Activated naive CD4-positive, alpha-beta T cell treated with anti-CD3 and anti-CD28 coated beads, Interleukin-2, amount 50 U/mL, for 24 hours (primary cell): Measurements from ENCODE around the gene MED17.
"Not testable (repeated sequence)": the region's sequence is repeated elsewhere in the genome, so short reads cannot be mapped to it uniquely, and the experiment has no call there.

Experiments
- H3K27ac Mint-ChIP-seq: one replicate; pipeline ENCODE4 v1.8.0; 2021; ENCODE audit warnings: mild to moderate bottlenecking, mixed read lengths
- H3K27me3 Mint-ChIP-seq: one replicate; pipeline ENCODE4 v1.8.0; 2021; ENCODE audit warnings: mixed read lengths
- H3K36me3 Mint-ChIP-seq: one replicate; pipeline ENCODE4 v1.8.0; 2021; ENCODE audit warnings: mixed read lengths
- H3K4me1 Mint-ChIP-seq: one replicate; pipeline ENCODE4 v1.8.0; 2021; ENCODE audit warnings: mixed read lengths
- H3K4me3 Mint-ChIP-seq: one replicate; pipeline ENCODE4 v1.8.0; 2021; ENCODE audit warnings: mild to moderate bottlenecking, mixed read lengths
- H3K9me3 Mint-ChIP-seq: one replicate; pipeline ENCODE4 v1.8.0; 2021; ENCODE audit warnings: mixed read lengths

Gene MED17, protein sequence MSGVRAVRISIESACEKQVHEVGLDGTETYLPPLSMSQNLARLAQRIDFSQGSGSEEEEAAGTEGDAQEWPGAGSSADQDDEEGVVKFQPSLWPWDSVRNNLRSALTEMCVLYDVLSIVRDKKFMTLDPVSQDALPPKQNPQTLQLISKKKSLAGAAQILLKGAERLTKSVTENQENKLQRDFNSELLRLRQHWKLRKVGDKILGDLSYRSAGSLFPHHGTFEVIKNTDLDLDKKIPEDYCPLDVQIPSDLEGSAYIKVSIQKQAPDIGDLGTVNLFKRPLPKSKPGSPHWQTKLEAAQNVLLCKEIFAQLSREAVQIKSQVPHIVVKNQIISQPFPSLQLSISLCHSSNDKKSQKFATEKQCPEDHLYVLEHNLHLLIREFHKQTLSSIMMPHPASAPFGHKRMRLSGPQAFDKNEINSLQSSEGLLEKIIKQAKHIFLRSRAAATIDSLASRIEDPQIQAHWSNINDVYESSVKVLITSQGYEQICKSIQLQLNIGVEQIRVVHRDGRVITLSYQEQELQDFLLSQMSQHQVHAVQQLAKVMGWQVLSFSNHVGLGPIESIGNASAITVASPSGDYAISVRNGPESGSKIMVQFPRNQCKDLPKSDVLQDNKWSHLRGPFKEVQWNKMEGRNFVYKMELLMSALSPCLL

DNA sequence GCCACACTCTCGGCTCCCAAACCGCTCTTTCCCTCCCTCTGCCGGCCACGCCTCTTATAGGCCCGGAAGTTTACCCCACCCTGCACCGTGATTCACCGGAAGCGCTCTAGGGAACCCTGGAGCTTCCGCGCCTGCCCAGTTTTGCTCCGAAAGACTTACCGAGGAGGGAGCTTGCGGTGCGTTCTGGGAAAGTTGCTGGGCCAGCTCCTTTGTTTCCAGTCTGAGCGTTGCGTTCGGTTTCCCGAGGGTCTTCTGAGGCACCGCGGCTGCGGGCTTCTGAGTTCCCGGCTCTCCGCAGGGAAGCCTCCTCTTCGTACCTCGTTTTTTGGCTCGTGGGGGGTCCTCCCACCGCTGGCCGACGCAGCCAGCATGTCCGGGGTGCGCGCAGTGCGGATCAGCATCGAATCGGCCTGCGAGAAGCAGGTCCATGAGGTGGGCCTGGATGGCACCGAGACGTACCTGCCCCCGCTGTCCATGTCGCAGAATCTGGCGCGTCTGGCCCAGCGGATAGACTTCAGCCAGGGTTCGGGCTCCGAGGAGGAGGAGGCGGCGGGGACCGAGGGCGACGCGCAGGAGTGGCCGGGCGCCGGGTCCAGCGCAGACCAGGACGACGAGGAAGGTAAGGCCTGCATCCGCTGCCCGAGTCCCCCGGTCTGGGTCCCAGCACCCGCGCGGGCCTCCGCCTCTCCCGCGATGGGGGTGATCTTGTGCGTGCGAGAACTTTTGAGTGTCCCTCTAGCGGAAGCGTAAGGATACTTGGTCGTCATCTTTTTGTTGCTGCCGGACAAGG, at the start of gene MED17:
MED17 (plus strand) TSS at position 138 of the 790 bp plus-strand sequence; CDS start at position 370, 232 bp downstream.
- Mint-ChIP-seq H3K4me1 (peaks cover 51% of the 10 kb centered on the region), H3K27ac (peak within 1 kb of the TSS; percentile 99), H3K36me3 (peaks cover 7% of the 10 kb centered on the region), H3K9me3 (no peaks in the 10 kb centered on the region), H3K27me3 (no peaks in the 10 kb centered on the region), H3K4me3 (peak within 1 kb of the TSS; percentile 100)

DNA sequence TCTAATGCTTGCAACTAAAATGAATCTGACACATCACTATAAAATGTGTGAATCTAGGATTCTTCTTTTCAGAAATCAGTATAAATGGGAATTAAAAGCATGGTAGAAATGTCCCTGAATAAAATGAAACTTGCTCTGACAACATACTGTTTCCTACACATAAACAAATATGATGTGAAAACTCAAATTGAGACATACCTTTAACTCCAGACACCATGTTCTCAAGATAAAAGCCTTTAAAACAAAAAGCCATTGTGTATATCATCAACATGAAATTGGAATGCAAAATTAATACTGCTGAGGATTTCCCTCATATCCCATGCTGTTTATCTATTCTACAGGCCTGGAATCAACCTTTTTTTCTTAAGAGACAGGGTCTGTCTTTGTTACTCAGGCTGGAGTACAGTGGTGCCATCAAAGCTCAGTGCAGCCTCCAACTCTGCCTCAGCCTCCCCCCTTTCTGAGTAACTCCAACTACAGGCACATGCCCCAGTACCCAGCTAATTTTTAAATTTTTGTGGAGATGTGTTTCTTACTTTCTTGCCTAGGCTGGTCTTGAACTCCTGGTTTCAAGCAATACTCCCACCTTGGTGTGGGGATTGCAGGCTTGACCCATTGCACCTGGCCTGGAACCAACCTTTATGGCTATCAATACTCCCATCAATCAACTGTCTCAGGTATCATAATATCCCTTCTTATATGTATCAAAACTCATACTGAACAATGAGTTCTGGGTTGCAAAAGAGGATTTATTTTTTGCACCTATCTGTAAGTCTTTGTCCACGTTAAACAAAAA, 49.5 kb upstream of the MED17 start:
- H3K36me3 Mint-ChIP-seq = peaks cover 51% of the 10 kb centered on the region
- peak overlapping the region; percentile 65 for H3K27ac Mint-ChIP-seq
- H3K4me3 Mint-ChIP-seq = peak overlapping the region; percentile 70
- H3K4me1 Mint-ChIP-seq = peaks cover 69% of the 10 kb centered on the region
- no peaks in the 10 kb centered on the region for H3K27me3 Mint-ChIP-seq
- no peaks in the 10 kb centered on the region for H3K9me3 Mint-ChIP-seq

DNA sequence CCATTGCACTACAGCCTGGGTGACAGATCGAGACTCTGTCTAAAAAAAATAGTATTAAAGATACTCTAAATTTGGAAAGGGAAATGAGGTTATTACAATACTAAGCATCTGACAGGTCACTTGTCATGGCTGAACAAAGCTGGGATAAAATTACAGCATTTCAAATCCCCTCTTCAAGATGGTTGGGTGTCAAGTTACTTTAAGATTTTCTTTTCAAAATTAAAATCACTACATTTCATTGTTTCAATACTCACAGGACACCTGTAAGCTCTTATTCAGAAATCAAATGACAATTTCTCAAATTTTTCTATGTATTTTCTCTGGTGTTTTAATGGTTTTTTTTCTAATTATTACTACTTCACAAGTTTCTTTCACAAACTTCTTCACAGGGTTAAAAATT, 48.5 kb upstream of the MED17 start:
- peaks cover 55% of the 10 kb centered on the region for H3K36me3 Mint-ChIP-seq
- H3K27me3 Mint-ChIP-seq = no peaks in the 10 kb centered on the region
- H3K4me1 Mint-ChIP-seq = peaks cover 71% of the 10 kb centered on the region
- H3K9me3 Mint-ChIP-seq = no peaks in the 10 kb centered on the region
- peak overlapping the region; percentile 99 for H3K4me3 Mint-ChIP-seq
- peak overlapping the region; percentile 27 for H3K27ac Mint-ChIP-seq

DNA sequence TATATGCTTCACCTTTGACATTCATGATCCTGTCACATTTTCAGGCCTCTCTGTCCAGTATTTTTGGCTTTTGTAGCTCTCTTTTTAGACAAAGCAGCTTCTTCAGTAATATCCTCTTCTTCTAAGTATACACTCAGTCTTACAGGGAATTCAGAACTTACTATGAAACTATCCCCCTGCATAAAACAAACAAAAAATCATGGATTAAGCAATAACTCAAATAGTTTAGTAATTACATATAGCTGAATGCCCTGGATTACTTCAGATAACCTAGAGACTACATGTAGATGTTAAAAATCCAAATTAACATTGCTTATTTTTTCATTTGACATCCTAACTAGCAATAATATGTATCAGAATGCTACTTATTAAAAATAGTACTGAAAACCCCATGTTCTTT, 48.0 kb upstream of the MED17 start:
- peak overlapping the region; percentile 27 for H3K27ac Mint-ChIP-seq
- H3K9me3 Mint-ChIP-seq = no peaks in the 10 kb centered on the region
- no peaks in the 10 kb centered on the region for H3K27me3 Mint-ChIP-seq
- H3K4me3 Mint-ChIP-seq = peak overlapping the region; percentile 99
- H3K36me3 Mint-ChIP-seq = peaks cover 59% of the 10 kb centered on the region
- H3K4me1 Mint-ChIP-seq = peaks cover 71% of the 10 kb centered on the region

DNA sequence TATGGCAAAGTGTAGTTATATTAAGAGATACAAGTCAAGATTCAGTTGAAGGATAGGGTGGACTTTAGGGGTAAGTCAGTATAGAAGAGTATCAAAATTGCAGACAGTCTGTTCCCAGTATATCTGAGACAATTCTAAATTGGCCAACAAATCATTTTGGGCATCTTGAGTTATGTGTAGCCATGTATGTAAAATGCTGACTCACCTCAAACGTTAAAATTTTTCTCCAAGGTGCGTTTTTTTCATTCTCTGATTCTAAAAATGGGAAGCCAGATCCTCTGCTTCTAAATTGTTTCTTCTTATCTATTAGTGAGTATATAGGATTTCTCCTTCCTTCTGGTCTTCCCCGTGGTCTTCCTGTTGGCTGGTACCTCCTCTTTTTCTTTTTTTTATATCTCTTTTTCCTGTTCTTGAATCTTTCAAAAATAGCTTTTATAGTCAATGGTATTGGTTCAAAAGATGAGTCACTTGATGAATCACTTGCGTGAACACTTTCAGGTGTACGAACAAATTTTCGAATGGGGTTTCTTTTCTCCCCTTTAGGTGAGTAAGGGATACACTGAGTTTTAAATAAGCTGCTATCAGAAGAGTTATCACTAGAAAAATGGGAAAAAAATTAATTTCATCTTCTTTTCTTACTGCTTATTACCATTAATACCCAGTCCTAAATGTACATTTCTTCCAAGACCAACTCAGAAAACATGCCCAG, 46.0 kb upstream of the MED17 start:
- no peaks in the 10 kb centered on the region for H3K9me3 Mint-ChIP-seq
- H3K4me3 Mint-ChIP-seq = peak overlapping the region; percentile 99
- H3K27ac Mint-ChIP-seq = peak overlapping the region; percentile 99
- H3K27me3 Mint-ChIP-seq = no peaks in the 10 kb centered on the region
- H3K4me1 Mint-ChIP-seq = peaks cover 63% of the 10 kb centered on the region
- H3K36me3 Mint-ChIP-seq = peaks cover 59% of the 10 kb centered on the region

DNA sequence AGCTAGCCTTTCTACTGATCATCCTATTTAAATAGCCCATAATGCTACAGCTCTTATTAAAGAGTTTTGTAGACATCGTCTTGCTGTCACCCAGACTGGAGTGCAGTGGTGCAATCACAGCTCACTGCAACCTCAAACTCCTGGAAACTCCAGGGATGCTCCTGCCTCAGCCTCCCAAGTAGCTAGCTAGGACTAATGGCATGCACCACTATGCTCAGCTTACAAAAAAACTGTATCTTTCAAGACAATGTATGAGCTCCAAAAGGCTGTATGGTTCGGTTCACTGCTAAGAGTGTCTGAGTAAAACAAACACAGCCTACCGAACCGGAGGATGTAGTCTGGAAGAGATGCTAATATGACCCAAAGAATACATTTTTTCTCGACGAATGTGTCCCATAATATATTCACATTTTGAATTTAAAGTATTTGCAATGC, 45.4 kb upstream of the MED17 start:
- peak overlapping the region; percentile 99 for H3K27ac Mint-ChIP-seq
- H3K4me3 Mint-ChIP-seq = peak overlapping the region; percentile 99
- no peaks in the 10 kb centered on the region for H3K9me3 Mint-ChIP-seq
- no peaks in the 10 kb centered on the region for H3K27me3 Mint-ChIP-seq
- H3K36me3 Mint-ChIP-seq = peaks cover 56% of the 10 kb centered on the region
- H3K4me1 Mint-ChIP-seq = peaks cover 64% of the 10 kb centered on the region

DNA sequence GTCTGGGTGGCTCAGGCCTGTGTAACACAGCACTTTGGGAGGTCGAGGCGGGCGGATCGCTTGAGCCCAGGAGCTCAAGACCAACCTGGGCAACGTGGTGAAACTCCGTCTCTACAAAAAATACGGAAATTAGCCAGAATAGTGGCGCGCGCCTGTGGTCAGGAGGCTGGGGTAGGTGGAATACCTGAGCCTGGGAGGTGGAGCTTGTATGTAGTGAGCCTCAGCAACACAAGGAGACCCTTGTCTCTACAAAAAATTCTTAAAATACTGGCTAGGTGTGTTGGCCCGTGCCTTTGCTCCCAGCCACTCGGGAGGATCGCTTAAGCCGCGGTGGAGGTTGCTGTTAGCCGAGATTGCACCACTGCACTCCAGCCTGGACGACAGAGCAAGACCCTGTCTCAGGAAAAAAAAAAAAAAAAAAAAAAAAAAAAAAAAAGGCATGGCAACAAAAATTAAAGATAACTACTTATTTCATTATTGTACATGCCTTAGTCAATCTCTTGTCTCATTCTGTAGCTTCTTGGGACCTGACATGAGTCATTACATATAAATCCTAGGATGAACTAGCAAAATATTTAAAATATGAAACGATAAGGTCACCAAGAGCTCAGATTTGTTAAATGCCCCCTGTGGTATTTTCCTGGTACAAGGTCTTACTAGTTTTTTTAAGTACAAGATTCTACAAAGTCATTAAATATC, 43.9 kb upstream of the MED17 start:
- Mint-ChIP-seq H3K4me3 (peak overlapping the region; percentile 99), H3K4me1 (peaks cover 59% of the 10 kb centered on the region), H3K9me3 (no peaks in the 10 kb centered on the region)

DNA sequence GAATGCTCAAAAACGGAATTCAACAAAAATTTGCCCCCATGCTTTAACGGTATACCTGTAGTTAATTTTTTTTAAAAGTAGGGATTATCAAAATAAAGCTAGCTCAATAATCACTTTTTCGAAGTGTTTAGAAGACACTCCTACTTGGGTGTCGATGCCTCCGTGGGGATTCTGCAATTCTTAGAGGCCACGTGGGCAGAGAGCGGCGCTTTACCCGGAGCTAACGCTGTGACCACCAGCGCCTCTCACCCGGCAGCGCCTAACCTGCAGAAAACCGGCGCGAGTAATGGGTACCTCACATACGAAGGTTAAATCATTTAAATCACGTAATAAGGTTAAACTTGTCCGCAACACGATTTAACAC, 43.4 kb upstream of the MED17 start:
- peaks cover 56% of the 10 kb centered on the region for H3K4me1 Mint-ChIP-seq
- H3K9me3 Mint-ChIP-seq = no peaks in the 10 kb centered on the region
- H3K27me3 Mint-ChIP-seq = no peaks in the 10 kb centered on the region
- peak overlapping the region; percentile 99 for H3K27ac Mint-ChIP-seq
- H3K4me3 Mint-ChIP-seq = peak overlapping the region; percentile 99
- H3K36me3 Mint-ChIP-seq = peaks cover 50% of the 10 kb centered on the region

More for the DNA sequence above, 43.9 kb upstream of the MED17 start:
- H3K27me3 Mint-ChIP-seq = no peaks in the 10 kb centered on the region
- H3K36me3 Mint-ChIP-seq = peaks cover 52% of the 10 kb centered on the region
- H3K27ac Mint-ChIP-seq = peak overlapping the region; percentile 99

DNA sequence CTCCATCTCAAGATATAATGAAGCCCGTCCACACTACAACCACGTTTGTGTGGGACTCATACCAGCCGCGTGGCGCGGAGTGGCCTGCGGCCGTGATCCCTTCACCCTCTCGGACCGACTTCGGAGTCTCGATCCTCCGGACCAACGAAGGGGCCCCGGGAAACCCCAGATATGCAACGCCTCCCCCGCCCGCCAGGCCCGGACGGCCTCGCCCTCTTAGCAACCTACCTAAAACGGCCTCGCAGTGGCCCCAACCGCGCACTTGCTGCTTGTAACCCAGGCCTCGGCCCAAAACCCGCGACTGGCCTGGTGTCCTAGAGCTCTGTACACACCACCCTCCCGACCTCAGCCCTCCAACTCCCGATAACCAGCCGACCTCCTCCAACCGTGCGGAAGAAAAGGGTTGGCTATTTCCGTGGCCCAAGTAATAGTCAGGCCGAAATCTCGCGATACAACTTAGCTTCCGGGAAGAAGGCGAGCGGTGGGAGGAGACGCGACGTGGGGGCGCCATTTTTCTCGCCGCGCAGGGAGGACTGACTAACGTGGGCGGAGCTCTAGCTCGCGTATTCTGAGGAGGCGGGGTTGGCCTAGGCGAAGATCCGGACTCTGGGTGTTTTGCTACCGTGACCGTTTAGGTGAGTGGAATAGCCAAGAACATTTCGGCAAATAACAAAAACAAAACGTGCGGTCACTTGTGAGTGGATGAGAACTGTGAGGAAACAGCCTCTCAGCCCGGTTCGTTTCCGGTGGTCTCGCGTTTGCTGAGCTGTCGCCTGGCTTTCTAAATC, 42.8 kb upstream of the MED17 start, which contains the start of the genes C11orf54 and TAF1D:
C11orf54 (plus strand) TSS at position 579 of the 788 bp plus-strand sequence. CDS start 5,722 bp downstream, outside the sequence.
TAF1D (minus strand) TSS at position 402 of the 788 bp plus-strand sequence. CDS start 2,191 bp downstream, outside the sequence.
- Mint-ChIP-seq H3K4me3 (peak within 1 kb of the TSS; percentile 99), H3K27ac (peak within 1 kb of the TSS; percentile 99), H3K4me1 (peaks cover 55% of the 10 kb centered on the region), H3K27me3 (no peaks in the 10 kb centered on the region), H3K9me3 (no peaks in the 10 kb centered on the region), H3K36me3 (peaks cover 46% of the 10 kb centered on the region)

DNA sequence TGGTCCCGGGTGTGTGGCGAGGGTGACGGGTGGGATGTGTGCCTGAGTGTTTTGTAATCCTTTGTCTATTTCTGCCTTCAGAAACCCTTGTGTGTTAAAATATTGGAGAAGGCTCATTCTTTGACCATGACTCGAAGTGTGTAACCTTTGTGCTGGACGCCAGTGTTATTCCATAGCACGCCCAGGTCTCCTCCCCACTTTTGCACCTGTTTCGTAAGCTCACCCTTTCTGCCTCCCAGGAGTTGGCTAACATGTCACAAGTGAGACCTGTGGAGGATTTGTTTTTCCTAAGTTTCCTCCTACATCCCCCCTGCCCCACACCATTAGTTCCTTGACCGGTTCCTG, 42.2 kb upstream of the MED17 start:
- peak overlapping the region; percentile 99 for H3K27ac Mint-ChIP-seq
- peaks cover 43% of the 10 kb centered on the region for H3K36me3 Mint-ChIP-seq
- no peaks in the 10 kb centered on the region for H3K9me3 Mint-ChIP-seq
- peak overlapping the region; percentile 99 for H3K4me3 Mint-ChIP-seq
- H3K27me3 Mint-ChIP-seq = no peaks in the 10 kb centered on the region
- peaks cover 51% of the 10 kb centered on the region for H3K4me1 Mint-ChIP-seq

DNA sequence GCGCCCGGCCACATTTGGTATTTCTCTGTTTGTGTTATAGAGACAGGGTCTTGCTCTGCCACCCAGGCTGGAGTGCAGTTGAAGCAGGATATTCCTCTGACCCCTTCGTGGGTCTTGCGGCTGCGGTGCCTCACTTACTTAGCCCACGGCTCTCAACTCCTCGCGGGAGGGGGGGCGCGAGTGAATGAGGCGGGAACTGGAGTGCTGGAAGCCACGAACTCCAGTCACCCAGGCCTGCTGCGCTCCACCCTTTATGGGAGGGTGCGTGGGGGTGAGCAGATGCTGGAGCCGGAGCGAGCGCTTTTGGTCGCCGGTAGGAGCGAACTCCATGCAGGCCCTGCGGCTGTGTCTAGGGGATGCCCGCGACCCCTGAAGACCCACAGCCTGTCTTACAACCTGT, 40.8 kb upstream of the MED17 start:
- Mint-ChIP-seq H3K4me1 (peaks cover 41% of the 10 kb centered on the region), H3K9me3 (no peaks in the 10 kb centered on the region), H3K36me3 (peaks cover 33% of the 10 kb centered on the region), H3K4me3 (peak overlapping the region; percentile 70), H3K27ac (peak overlapping the region; percentile 59), H3K27me3 (no peaks in the 10 kb centered on the region)

DNA sequence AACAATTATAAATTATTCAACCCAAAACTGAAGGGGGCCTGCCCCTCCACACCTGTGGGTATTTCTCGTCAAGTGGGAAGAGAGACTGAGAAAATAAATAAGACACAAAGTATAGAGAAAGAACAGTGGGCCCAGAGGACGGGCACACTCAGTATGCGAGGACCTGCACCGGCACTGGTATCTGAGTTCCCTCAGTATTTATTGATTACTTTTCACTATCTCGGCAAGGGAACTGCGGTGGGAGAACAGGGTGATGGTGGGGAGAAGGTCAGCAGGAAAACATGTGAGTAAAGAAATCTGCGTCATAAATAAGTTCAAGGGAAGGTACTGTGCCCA, 39.4 kb upstream of the MED17 start:
- Mint-ChIP-seq H3K27me3 (no peaks in the 10 kb centered on the region), H3K9me3 (no peaks in the 10 kb centered on the region), H3K36me3 (peaks cover 20% of the 10 kb centered on the region), H3K4me3 (no peak overlapping the region), H3K4me1 (peaks cover 29% of the 10 kb centered on the region), H3K27ac (no peak overlapping the region)

DNA sequence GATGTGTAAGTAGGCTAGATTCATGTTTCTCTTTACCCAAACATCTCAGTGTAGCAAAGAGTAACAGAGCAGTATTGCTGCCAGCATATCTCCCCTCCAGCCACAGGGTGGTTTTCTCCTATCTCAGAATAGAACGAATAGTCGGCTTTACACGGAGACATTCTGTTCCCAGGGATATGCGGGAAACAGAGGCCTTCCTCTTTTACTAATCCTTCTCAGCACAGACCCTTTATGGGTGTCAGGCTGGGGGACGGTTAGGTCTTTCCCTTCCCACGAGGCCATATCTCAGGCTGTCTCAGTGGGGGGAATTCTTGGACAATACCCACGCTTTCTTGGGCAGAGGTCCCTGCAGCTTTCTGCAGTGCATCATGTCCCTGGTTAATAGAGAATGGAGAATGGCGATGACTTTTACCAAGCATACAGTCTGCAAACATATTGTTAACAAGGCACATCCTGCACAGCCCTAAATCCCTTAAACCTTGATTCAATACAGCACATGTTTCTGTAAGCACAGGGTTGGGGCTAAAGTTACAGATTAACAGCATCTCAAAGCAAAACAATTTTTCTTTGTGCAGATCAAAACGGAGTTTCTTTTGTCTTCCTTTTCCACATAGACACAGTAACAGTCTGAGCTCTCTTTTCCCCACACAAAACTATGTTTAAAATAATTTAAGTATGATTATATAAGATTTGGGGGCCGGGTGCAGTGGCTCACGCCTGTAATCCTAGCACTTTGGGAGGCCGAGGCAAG, 38.9 kb upstream of the MED17 start:
- Mint-ChIP-seq H3K36me3 (peaks cover 15% of the 10 kb centered on the region), H3K4me1 (peaks cover 27% of the 10 kb centered on the region)
- not testable (repeated sequence) for H3K4me3 Mint-ChIP-seq, H3K27me3 Mint-ChIP-seq, H3K9me3 Mint-ChIP-seq, H3K27ac Mint-ChIP-seq
